ENCODE data around the gene COL28A1. TPM values are rescaled to one million over a fixed set of nuclear protein-coding genes. Genes with fewer than 3 reads are reported as not detected.

The COL28A1 gene
- polyA plus RNA-seq, 3 donors, result not detected

- peaks cover 34% of the 10 kb centered on the region for H3K4me1 Mint-ChIP-seq
- no peaks in the 10 kb centered on the region for H3K9me3 Mint-ChIP-seq
- H3K4me3 ChIP-seq (replicated peaks in 1 of 3; ENCODE audit: low read depth in 2 of 3, low read length in 3 of 3), result peak overlapping the region in 2 of 3 experiments; percentile 83 to 98
- H3K9me3 ChIP-seq (replicated peaks in 1 of 2; ENCODE audit: control insufficient read depth in 1 of 2, insufficient read depth in 1 of 2, low read length in 2 of 2), result no peaks in the 10 kb centered on the region
- no peaks in the 10 kb centered on the region for H4K20me1 ChIP-seq (ENCODE audit: insufficient read depth, low read length)
- H3K9ac ChIP-seq (ENCODE audit: insufficient read depth, low read length, poor library complexity, severe bottlenecking), result no peak overlapping the region
- peak overlapping the region in 1 of 2 donors; percentile 89 for H3K27ac ChIP-seq (ENCODE audit: low read depth in 1 of 2, low read length in 2 of 2)
- no peak for DNase-seq
- no peaks in the 10 kb centered on the region for H3K27me3 Mint-ChIP-seq (ENCODE audit: low read depth in 3 of 3)
- H3K36me3 ChIP-seq (replicated peaks in 1 of 2; ENCODE audit: control insufficient read depth in 1 of 2, insufficient read depth in 2 of 2, low read length in 2 of 2), result peaks cover 13 to 15% of the 10 kb centered on the region in 2 donors
- peak overlapping the region; percentile 94 to 97 (median 95) for H3K27ac Mint-ChIP-seq
- peak overlapping the region; percentile 71 to 81 for H3K4me3 Mint-ChIP-seq
- H3K4me1 ChIP-seq (ENCODE audit: control insufficient read depth in 1 of 2, insufficient read depth in 2 of 2, low read length in 2 of 2), result peaks cover 33 to 51% of the 10 kb centered on the region in 2 donors
- H2AFZ ChIP-seq (ENCODE audit: insufficient read depth, low read depth, low read length, poor library complexity, severe bottlenecking), result peak overlapping the region; percentile 25
- no peaks in the 10 kb centered on the region for H3K27me3 ChIP-seq (ENCODE audit: control insufficient read depth in 2 of 2, insufficient read depth in 2 of 2, low read length in 2 of 2)
- H3K4me2 ChIP-seq (replicated peaks; ENCODE audit: extremely low read depth, low read length, poor library complexity, severe bottlenecking), result peak overlapping the region; percentile 79
- peaks cover 64% of the 10 kb centered on the region for H3K79me2 ChIP-seq (ENCODE audit: insufficient read depth, low read length)
- WGBS (ENCODE audit: insufficient coverage), result 80% methylated on average over 1 of the region's 4 CpGs
- no peak for TF ChIP-seq CTCF (IDR thresholded peaks at IDR 0.05)
- H3K36me3 Mint-ChIP-seq, result peaks cover 22 to 24% of the 10 kb centered on the region in 2 donors
- intact Hi-C loops (cut with micrococcal nuclease), result loop anchor here (10.0 kb wide), 4 partner anchors 76 to 396 kb away; partner anchors contain the start of genes UMAD1 (in 2 of the 2), C1GALT1 (in 1 of the 2) and GLCCI1 (in 1 of the 2)
These were observed 32.9 kb upstream of the COL28A1 start for GRCh38 chr7:7568553-7568952.

GRCh38 chr7:7567898-7568531 is 32.3 kb upstream of the COL28A1 start:
- DNase-seq, result no peak
- WGBS (ENCODE audit: insufficient coverage), result no CpG with 5 or more reads among the region's 2 CpGs

More at GRCh38 chr7:7567898-7568531, 32.3 kb upstream of the COL28A1 start:
- H3K27me3 ChIP-seq (ENCODE audit: control insufficient read depth in 2 of 2, insufficient read depth in 2 of 2, low read length in 2 of 2), result no peaks in the 10 kb centered on the region
- peak overlapping the region in 1 of 2 donors; percentile 89 for H3K27ac ChIP-seq (ENCODE audit: low read depth in 1 of 2, low read length in 2 of 2)
- peaks cover 9 to 10% of the 10 kb centered on the region in 2 donors for H3K36me3 ChIP-seq (replicated peaks in 1 of 2; ENCODE audit: control insufficient read depth in 1 of 2, insufficient read depth in 2 of 2, low read length in 2 of 2)
- no peaks in the 10 kb centered on the region for H3K9me3 ChIP-seq (replicated peaks in 1 of 2; ENCODE audit: control insufficient read depth in 1 of 2, insufficient read depth in 1 of 2, low read length in 2 of 2)
- H3K4me2 ChIP-seq (replicated peaks; ENCODE audit: extremely low read depth, low read length, poor library complexity, severe bottlenecking), result peak overlapping the region; percentile 79
- H3K36me3 Mint-ChIP-seq, result peaks cover 16 to 19% of the 10 kb centered on the region in 2 donors
- H3K4me1 ChIP-seq (ENCODE audit: control insufficient read depth in 1 of 2, insufficient read depth in 2 of 2, low read length in 2 of 2), result peaks cover 33 to 51% of the 10 kb centered on the region in 2 donors
- H4K20me1 ChIP-seq (ENCODE audit: insufficient read depth, low read length), result no peaks in the 10 kb centered on the region
- H3K9me3 Mint-ChIP-seq, result no peaks in the 10 kb centered on the region
- TF ChIP-seq CTCF (IDR thresholded peaks at IDR 0.05), result no peak
- peak overlapping the region; percentile 94 to 97 (median 95) for H3K27ac Mint-ChIP-seq
- peaks cover 34% of the 10 kb centered on the region for H3K4me1 Mint-ChIP-seq
- H2AFZ ChIP-seq (ENCODE audit: insufficient read depth, low read depth, low read length, poor library complexity, severe bottlenecking), result no peak overlapping the region
- peak overlapping the region; percentile 96 for H3K9ac ChIP-seq (ENCODE audit: insufficient read depth, low read length, poor library complexity, severe bottlenecking)
- intact Hi-C loops (cut with micrococcal nuclease), result loop anchor here (10.0 kb wide), 4 partner anchors 77 to 397 kb away; partner anchors contain the start of genes UMAD1 (in 2 of the 2), C1GALT1 (in 1 of the 2) and GLCCI1 (in 1 of the 2)
- H3K79me2 ChIP-seq (ENCODE audit: insufficient read depth, low read length), result peaks cover 58% of the 10 kb centered on the region
- peak overlapping the region; percentile 63 to 98 (median 83) for H3K4me3 ChIP-seq (replicated peaks in 1 of 3; ENCODE audit: low read depth in 2 of 3, low read length in 3 of 3)
- peak overlapping the region; percentile 80 to 83 for H3K4me3 Mint-ChIP-seq
- no peaks in the 10 kb centered on the region for H3K27me3 Mint-ChIP-seq (ENCODE audit: low read depth in 3 of 3)
